ENCODE results near the gene UTF1.

GRCh38 chr10:133221331-133221730, 8.7 kb upstream of the UTF1 start:
- TF ChIP-seq EP300 (IDR thresholded peaks at IDR 0.05) = no peak
- no peak for TF ChIP-seq CTCF (IDR thresholded peaks at IDR 0.05)
